Activated naive CD8-positive, alpha-beta T cell treated with anti-CD3 and anti-CD28 coated beads, Interleukin-2, amount 10 ng/mL, durations not matched to agents 7 days and 5 days (primary cell): Measurements from ENCODE around the gene RCOR1. TPM values are rescaled to one million over a fixed set of nuclear protein-coding genes. Genes with fewer than 3 reads are reported as not detected.

ENCODE experiments used
- ATAC-seq: fragments of 150-1000 bp; cut with Tn5 transposase; one replicate; pipeline ENCODE4 v1.10.0; 2021; ENCODE audit warnings: low read depth, moderate library complexity
- POLR2A ChIA-PET: fragments of 350-600 bp; sonication (Branson Sonifier 250); formaldehyde crosslinking; loops from one replicate; lab custom pipeline; 2021; ENCODE audit warnings: antibody characterized with exemption; lab: Charles Lee
- DNase-seq: peaks from one replicate; pipeline ENCODE4 v3.0.0; 2021
- H3K27ac Mint-ChIP-seq: one replicate; pipeline ENCODE4 v1.8.0; 2022; ENCODE audit warnings: mild to moderate bottlenecking, mixed read lengths
- H3K27me3 Mint-ChIP-seq: one replicate; pipeline ENCODE4 v1.8.0; 2022; ENCODE audit warnings: mild to moderate bottlenecking, moderate library complexity, mixed read lengths
- H3K36me3 Mint-ChIP-seq: one replicate; pipeline ENCODE4 v1.8.0; 2021; ENCODE audit warnings: mild to moderate bottlenecking, mixed read lengths
- H3K4me1 Mint-ChIP-seq: one replicate; pipeline ENCODE4 v1.8.0; 2021; ENCODE audit warnings: mixed read lengths
- H3K4me3 Mint-ChIP-seq: one replicate; pipeline ENCODE4 v1.8.0; 2022; ENCODE audit warnings: mild to moderate bottlenecking, moderate library complexity, mixed read lengths
- H3K9me3 Mint-ChIP-seq: one replicate; pipeline ENCODE4 v1.8.0; 2021; ENCODE audit warnings: mixed read lengths
- total RNA-seq, 2 experiments: library from RNA; stranded (reverse); gene quantifications; one replicate each; pipeline ENCODE4 v1.2.3, GENCODE V29; 2021

Gene RCOR1
- total RNA-seq, 2 experiments from 2014 or later: 21.7 to 24.3 TPM

DNA sequence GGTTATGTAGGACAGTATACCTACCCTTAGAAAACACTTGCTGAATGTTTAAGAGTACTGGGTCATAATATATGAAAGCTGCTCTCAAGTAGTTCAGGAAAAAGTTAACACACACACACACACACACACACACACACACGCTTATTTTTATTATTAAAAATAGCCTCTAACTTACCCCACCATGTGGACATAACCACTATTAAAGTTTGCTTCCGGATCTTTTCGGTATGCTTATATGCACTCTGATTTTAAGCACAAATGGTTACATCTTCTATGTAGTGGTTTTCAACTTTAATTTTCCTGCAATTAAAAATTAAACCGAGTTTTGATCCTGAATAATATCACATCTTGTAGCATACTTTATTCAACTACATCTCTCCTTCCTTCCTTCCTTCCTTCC lies 99.9 kb downstream of the RCOR1 start:
- H3K27ac Mint-ChIP-seq: no peak overlapping the region
- no peak overlapping the region for H3K4me3 Mint-ChIP-seq
- H3K4me1 Mint-ChIP-seq: peaks cover 21% of the 10 kb centered on the region
- DNase-seq (no peak), ATAC-seq (no peak)
- POLR2A ChIA-PET: no interaction called here
- no peaks in the 10 kb centered on the region for H3K9me3 Mint-ChIP-seq
- no peaks in the 10 kb centered on the region for H3K36me3 Mint-ChIP-seq
- no peaks in the 10 kb centered on the region for H3K27me3 Mint-ChIP-seq

GRCh38 chr14:102693006-102693755 lies 100.7 kb downstream of the RCOR1 start:
- Mint-ChIP-seq H3K9me3 (no peaks in the 10 kb centered on the region), H3K4me1 (peaks cover 23% of the 10 kb centered on the region), H3K27me3 (no peaks in the 10 kb centered on the region), H3K36me3 (no peaks in the 10 kb centered on the region), H3K4me3 (no peak overlapping the region), H3K27ac (no peak overlapping the region)
- no peak for ATAC-seq
- DNase-seq: no peak
- POLR2A ChIA-PET: interaction anchor here (0.9 kb wide), 1 partner anchor 81 kb away, joined by 4 read pairs; no protein-coding TSS in a partner anchor

DNA sequence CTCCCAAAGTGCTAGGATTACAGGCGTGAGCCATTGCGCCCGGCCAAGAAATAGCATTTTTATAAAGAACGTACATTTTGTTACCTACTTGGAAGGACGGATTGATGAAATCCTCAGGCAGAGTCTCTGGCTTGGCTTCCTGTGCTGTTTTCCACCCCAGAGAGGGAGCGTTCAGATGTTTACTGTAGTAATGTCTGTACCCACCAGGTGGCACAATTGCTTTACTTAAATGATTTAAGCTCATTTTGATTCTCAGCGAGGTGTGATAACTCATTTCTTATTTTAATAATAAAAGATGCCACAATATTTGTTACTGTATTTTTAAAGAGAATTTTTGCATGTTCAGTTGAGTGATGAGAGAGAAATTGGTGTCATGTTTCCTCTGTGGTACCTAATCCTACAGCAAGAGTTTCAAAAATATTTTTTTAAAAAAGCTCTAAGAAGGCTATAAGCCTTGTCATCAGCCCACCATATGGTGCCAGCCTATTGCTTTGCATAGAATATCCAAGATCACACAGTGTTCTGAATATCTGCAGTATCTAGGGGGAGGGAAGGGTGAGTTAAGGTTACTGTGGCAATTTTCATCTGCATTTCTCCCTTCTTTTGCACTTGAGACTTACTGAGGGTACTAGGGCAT lies 102.2 kb downstream of the RCOR1 start:
- Mint-ChIP-seq H3K9me3 (no peaks in the 10 kb centered on the region), H3K27ac (no peak overlapping the region), H3K4me3 (no peak overlapping the region), H3K36me3 (peaks cover 2% of the 10 kb centered on the region), H3K4me1 (peaks cover 19% of the 10 kb centered on the region), H3K27me3 (no peaks in the 10 kb centered on the region)
- no peak for DNase-seq
- ATAC-seq: no peak
- POLR2A ChIA-PET: interaction anchor here (0.6 to 0.8 kb wide), 2 partner anchors 89 to 221 kb away, joined by 3 read pairs; no protein-coding TSS in a partner anchor

DNA sequence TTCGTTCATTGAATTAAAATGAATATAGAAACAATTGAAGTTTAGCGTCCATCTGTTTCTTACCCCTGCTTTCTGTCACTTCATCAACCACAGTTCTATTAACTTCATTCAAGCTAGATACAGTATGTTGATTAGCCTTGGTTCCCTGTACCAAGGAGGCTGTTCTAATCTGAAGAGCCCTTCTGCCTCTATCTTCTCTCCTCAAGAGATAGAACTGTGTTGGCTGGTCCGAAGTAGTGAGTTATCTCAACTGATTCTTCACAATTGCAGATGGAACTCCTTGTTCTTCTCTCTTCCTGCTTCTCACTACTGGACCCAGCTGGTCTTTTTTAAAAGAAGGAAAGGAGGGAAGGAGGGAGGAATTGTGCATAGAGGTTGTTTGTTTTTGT lies 102.7 kb downstream of the RCOR1 start:
- ATAC-seq (no peak), DNase-seq (no peak)
- POLR2A ChIA-PET: interaction anchor here (0.8 kb wide), 1 partner anchor 220 kb away, joined by 3 read pairs; no protein-coding TSS in a partner anchor
- no peaks in the 10 kb centered on the region for H3K9me3 Mint-ChIP-seq
- no peak overlapping the region for H3K27ac Mint-ChIP-seq
- peaks cover 2% of the 10 kb centered on the region for H3K36me3 Mint-ChIP-seq
- H3K4me3 Mint-ChIP-seq: no peak overlapping the region
- peaks cover 19% of the 10 kb centered on the region for H3K4me1 Mint-ChIP-seq
- H3K27me3 Mint-ChIP-seq: no peaks in the 10 kb centered on the region

DNA sequence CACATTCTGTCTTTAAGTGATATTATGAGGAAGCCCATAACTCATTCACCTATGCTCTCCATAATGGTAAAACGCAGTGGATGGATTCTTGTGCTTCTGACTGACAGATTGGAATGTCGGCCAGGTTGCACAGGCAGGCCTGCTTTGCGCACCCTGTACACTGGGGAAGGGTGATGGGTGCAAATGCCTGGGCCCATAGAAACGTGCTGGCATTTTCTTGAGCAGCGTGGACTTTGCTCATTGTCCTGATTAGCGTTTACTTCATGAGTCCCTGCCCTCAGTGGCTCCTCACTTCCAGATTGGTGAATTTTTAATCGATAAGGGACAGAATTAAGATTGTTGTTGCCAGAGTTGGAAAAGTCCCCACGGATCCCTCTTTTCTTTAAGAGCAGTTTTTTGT lies 103.9 kb downstream of the RCOR1 start:
- peaks cover 2% of the 10 kb centered on the region for H3K9me3 Mint-ChIP-seq
- no peaks in the 10 kb centered on the region for H3K27me3 Mint-ChIP-seq
- DNase-seq (no peak), ATAC-seq (no peak)
- peaks cover 7% of the 10 kb centered on the region for H3K36me3 Mint-ChIP-seq
- peaks cover 13% of the 10 kb centered on the region for H3K4me1 Mint-ChIP-seq
- no peak overlapping the region for H3K4me3 Mint-ChIP-seq
- H3K27ac Mint-ChIP-seq: no peak overlapping the region
- POLR2A ChIA-PET: interaction anchor here (0.6 kb wide), 1 partner anchor 884 kb away, joined by 3 read pairs; no protein-coding TSS in a partner anchor

DNA sequence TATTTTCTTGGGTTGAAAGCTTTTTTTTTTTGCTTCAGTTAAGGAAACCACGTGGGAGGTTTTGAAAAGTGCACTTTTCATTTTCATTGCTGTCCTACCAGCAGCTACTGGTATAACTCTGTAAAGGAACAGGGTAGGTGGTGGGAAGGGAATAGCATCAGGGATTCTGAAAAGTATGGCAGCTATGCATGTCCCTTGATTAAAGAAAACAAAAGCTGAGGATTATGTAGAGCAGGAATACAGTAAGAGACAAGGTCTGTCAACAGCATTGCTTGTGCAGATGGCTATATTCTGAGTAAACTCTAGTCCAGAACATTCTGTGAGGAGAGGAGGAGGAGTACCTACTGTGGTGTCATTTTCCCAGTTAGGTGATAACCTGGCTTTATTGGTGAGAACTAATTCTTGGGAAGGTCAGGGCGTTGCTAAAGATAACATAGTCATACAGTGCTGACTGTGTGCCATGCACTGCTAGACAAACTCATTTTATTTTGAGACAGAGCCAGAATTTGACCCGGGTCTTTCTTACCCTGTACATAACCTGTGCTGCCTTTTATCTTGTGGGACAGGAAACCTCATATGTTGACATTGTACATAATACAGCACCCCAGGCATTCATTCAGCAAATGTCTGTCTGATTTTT lies 104.5 kb downstream of the RCOR1 start:
- DNase-seq: no peak
- Mint-ChIP-seq H3K9me3 (peaks cover 2% of the 10 kb centered on the region), H3K36me3 (peaks cover 10% of the 10 kb centered on the region), H3K27me3 (no peaks in the 10 kb centered on the region), H3K4me1 (peaks cover 13% of the 10 kb centered on the region), H3K4me3 (no peak overlapping the region), H3K27ac (no peak overlapping the region)
- POLR2A ChIA-PET: interaction anchor here (0.6 kb wide), 1 partner anchor 883 kb away, joined by 3 read pairs; no protein-coding TSS in a partner anchor
- no peak for ATAC-seq

- Mint-ChIP-seq H3K4me3 (no peak overlapping the region), H3K4me1 (peaks cover 13% of the 10 kb centered on the region), H3K9me3 (peaks cover 2% of the 10 kb centered on the region), H3K36me3 (peaks cover 14% of the 10 kb centered on the region), H3K27ac (no peak overlapping the region), H3K27me3 (no peaks in the 10 kb centered on the region)
- ATAC-seq: no peak
- no peak for DNase-seq
- POLR2A ChIA-PET: no interaction called here
Measured at GRCh38 chr14:102697501-102697900, 105.1 kb downstream of the RCOR1 start.

- no peak overlapping the region for H3K4me3 Mint-ChIP-seq
- H3K27me3 Mint-ChIP-seq: no peaks in the 10 kb centered on the region
- H3K9me3 Mint-ChIP-seq: peaks cover 9% of the 10 kb centered on the region
- DNase-seq: no peak
- H3K27ac Mint-ChIP-seq: no peak overlapping the region
- peaks cover 28% of the 10 kb centered on the region for H3K36me3 Mint-ChIP-seq
- H3K4me1 Mint-ChIP-seq: peaks cover 9% of the 10 kb centered on the region
- POLR2A ChIA-PET: no interaction called here
- ATAC-seq: no peak
Measured at GRCh38 chr14:102699416-102700110, 107.1 kb downstream of the RCOR1 start.

GRCh38 chr14:102708494-102708893 lies 116.0 kb downstream of the RCOR1 start:
- no peaks in the 10 kb centered on the region for H3K27me3 Mint-ChIP-seq
- peaks cover 3% of the 10 kb centered on the region for H3K9me3 Mint-ChIP-seq
- DNase-seq (no peak), ATAC-seq (no peak)
- POLR2A ChIA-PET: no interaction called here
- peaks cover 22% of the 10 kb centered on the region for H3K36me3 Mint-ChIP-seq
- no peak overlapping the region for H3K4me3 Mint-ChIP-seq
- H3K27ac Mint-ChIP-seq: no peak overlapping the region
- H3K4me1 Mint-ChIP-seq: no peaks in the 10 kb centered on the region

GRCh38 chr14:102711207-102711606 lies 118.8 kb downstream of the RCOR1 start:
- POLR2A ChIA-PET: no interaction called here
- Mint-ChIP-seq H3K27me3 (no peaks in the 10 kb centered on the region), H3K4me1 (no peaks in the 10 kb centered on the region), H3K36me3 (peaks cover 17% of the 10 kb centered on the region), H3K27ac (no peak overlapping the region), H3K9me3 (no peaks in the 10 kb centered on the region), H3K4me3 (no peak overlapping the region)
- ATAC-seq (no peak), DNase-seq (no peak)

DNA sequence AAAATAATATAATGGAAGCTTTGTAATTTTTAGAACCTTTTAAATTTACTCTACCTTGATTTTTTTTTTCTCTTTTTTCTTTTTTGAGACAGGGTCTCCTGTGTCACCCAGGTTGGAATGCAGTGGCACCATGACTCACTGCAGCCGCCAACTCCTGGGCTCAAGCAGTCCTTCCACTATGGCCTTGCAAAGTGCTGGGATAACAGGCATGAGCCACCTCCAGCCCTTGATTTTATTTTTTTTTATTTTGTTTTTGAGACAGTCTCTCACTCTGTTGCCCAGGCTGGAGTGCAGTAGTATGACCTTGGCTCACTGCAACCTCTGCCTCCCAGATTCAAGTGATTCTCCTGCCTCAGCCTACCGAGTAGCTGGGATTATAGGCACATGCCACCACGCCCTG lies 119.5 kb downstream of the RCOR1 start:
- POLR2A ChIA-PET: interaction anchor here (0.7 kb wide), 1 partner anchor 12 kb away, joined by 4 read pairs; no protein-coding TSS in a partner anchor
- ATAC-seq (no peak), DNase-seq (no peak)
- H3K4me3 Mint-ChIP-seq: no peak overlapping the region
- H3K9me3 Mint-ChIP-seq: no peaks in the 10 kb centered on the region
- no peaks in the 10 kb centered on the region for H3K4me1 Mint-ChIP-seq
- H3K36me3 Mint-ChIP-seq: peaks cover 19% of the 10 kb centered on the region
- no peaks in the 10 kb centered on the region for H3K27me3 Mint-ChIP-seq
- H3K27ac Mint-ChIP-seq: no peak overlapping the region

- DNase-seq (no peak), ATAC-seq (no peak)
- Mint-ChIP-seq H3K4me1 (peaks cover 6% of the 10 kb centered on the region), H3K9me3 (no peaks in the 10 kb centered on the region), H3K27ac (no peak overlapping the region), H3K27me3 (no peaks in the 10 kb centered on the region), H3K36me3 (peaks cover 37% of the 10 kb centered on the region), H3K4me3 (no peak overlapping the region)
- POLR2A ChIA-PET: no interaction called here
Measured at GRCh38 chr14:102717276-102717675, 124.8 kb downstream of the RCOR1 start.

DNA sequence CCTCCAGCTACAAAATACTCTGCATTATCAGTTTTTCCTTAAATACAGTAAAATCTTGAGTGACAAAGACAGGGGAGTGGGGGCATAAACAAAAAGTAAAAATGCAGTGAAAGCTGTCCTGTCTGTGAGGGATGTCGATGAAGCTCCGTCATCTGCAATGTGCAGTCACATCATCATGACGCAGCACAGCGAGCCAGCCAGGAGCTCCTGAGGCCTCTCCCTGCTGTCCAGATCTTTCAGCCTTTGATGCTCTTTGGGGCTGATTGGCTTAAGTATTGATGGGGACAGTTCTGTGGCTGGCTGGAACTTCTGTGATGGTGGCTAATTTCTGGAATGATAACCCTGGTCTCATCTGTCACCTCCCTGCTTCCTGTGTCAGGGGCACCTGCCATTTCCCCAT lies 130.2 kb downstream of the RCOR1 start:
- Mint-ChIP-seq H3K9me3 (no peaks in the 10 kb centered on the region), H3K4me1 (no peaks in the 10 kb centered on the region), H3K36me3 (peaks cover 30% of the 10 kb centered on the region), H3K27ac (no peak overlapping the region), H3K27me3 (no peaks in the 10 kb centered on the region), H3K4me3 (no peak overlapping the region)
- POLR2A ChIA-PET: no interaction called here
- no peak for ATAC-seq
- DNase-seq: no peak
